GM23338 (cell line): ENCODE results near the gene MAP1LC3B. TPM values are rescaled to one million over a fixed set of nuclear protein-coding genes. Genes with fewer than 3 reads are reported as not detected.

ENCODE experiments used
- ATAC-seq: fragments of 200-7000 bp; cut with Tn5 transposase; 3 replicates; pipeline ENCODE4 v1.9.1; 2020
- DNase-seq: peaks from one replicate; pipeline ENCODE4 v3.0.0-alpha.2; 2015; ENCODE audit warnings: low spot score
- H2AFZ ChIP-seq: fragments of 200-600 bp; sonication (generic); 2 replicates; pipeline ENCODE4 v1.8.0; 2016; ENCODE audit warnings: antibody characterized with exemption, mild to moderate bottlenecking, moderate library complexity
- H3F3A ChIP-seq: fragments of 200-600 bp; sonication (generic); replicated peaks from 2 replicates; pipeline ENCODE4 v1.8.0; 2017; ENCODE audit warnings: antibody characterized with exemption, mixed run types, low read depth
- H3K27ac ChIP-seq: fragments of 200-600 bp; sonication (generic); 2 replicates; pipeline ENCODE4 v1.6.1; 2016; ENCODE audit warnings: low read depth
- H3K27me3 ChIP-seq: fragments of 200-600 bp; sonication (generic); 2 replicates; pipeline ENCODE4 v1.8.0; 2016; ENCODE audit warnings: mild to moderate bottlenecking, mixed run types, moderate library complexity; ENCODE audit not compliant: insufficient read depth
- H3K36me3 ChIP-seq: fragments of 200-600 bp; sonication (generic); 2 replicates; pipeline ENCODE4 v1.8.0; 2016; ENCODE audit warnings: mild to moderate bottlenecking; ENCODE audit not compliant: insufficient read depth
- H3K4me1 ChIP-seq: fragments of 200-600 bp; sonication (generic); 2 replicates; pipeline ENCODE4 v1.8.0; 2016; ENCODE audit warnings: mild to moderate bottlenecking, moderate library complexity; ENCODE audit not compliant: insufficient read depth
- H3K4me2 ChIP-seq: fragments of 200-600 bp; sonication (generic); 2 replicates; pipeline ENCODE4 v1.7.1; 2017; ENCODE audit warnings: mixed run types
- H3K4me3 ChIP-seq: fragments of 200-600 bp; sonication (generic); 2 replicates; pipeline ENCODE4 v1.6.1; 2016; ENCODE audit warnings: mixed run types
- H3K79me2 ChIP-seq: fragments of 200-600 bp; sonication (generic); replicated peaks from 2 replicates; pipeline ENCODE4 v1.8.0; 2017; ENCODE audit warnings: mild to moderate bottlenecking; ENCODE audit not compliant: insufficient read depth
- H3K9me2 ChIP-seq: fragments of 200-600 bp; sonication (generic); 2 replicates; pipeline ENCODE4 v1.8.0; 2017; ENCODE audit not compliant: insufficient read depth
- H4K20me1 ChIP-seq: fragments of 200-600 bp; sonication (generic); replicated peaks from 2 replicates; pipeline ENCODE4 v1.8.0; 2017; ENCODE audit warnings: mild to moderate bottlenecking; ENCODE audit not compliant: insufficient read depth
- H3K27ac Mint-ChIP-seq: 2 replicates; pipeline ENCODE4 v1.8.0; 2020; ENCODE audit warnings: inconsistent platforms, mild to moderate bottlenecking, moderate library complexity, mixed read lengths
- H3K27me3 Mint-ChIP-seq: 3 replicates; pipeline ENCODE4 v1.8.0; 2022; ENCODE audit warnings: low read depth, mild to moderate bottlenecking, moderate library complexity, mixed read lengths, inconsistent platforms; ENCODE audit not compliant: insufficient read depth, poor library complexity
- H3K36me3 Mint-ChIP-seq: 3 replicates; pipeline ENCODE4 v1.8.0; 2021; ENCODE audit warnings: low read depth, mild to moderate bottlenecking, inconsistent platforms, moderate library complexity, mixed read lengths
- H3K4me1 Mint-ChIP-seq: 3 replicates; pipeline ENCODE4 v1.8.0; 2020; ENCODE audit warnings: mild to moderate bottlenecking, inconsistent platforms, mixed read lengths
- H3K4me3 Mint-ChIP-seq: 3 replicates; pipeline ENCODE4 v1.8.0; 2021; ENCODE audit warnings: moderate library complexity, mild to moderate bottlenecking, inconsistent platforms, mixed read lengths
- H3K9me3 Mint-ChIP-seq: 3 replicates; pipeline ENCODE4 v1.8.0; 2020; ENCODE audit warnings: moderate library complexity, mild to moderate bottlenecking, inconsistent platforms, mixed read lengths
- CREB1 ChIP-seq: fragments of 250-450 bp; sonication (Bioruptor Pico); IDR thresholded peaks from 2 replicates; pipeline ENCODE4 v1.5.0; 2020; ENCODE audit warnings: low read depth, mild to moderate bottlenecking, moderate library complexity
- CTCF ChIP-seq, 2 experiments: fragments of 200-600 bp in 1 of 2; sonication (generic) in 1 of 2; conservative IDR thresholded peaks; 2 replicates each; pipeline versions ENCODE4 v1.5.1 to v1.6.1; 2016 to 2017; ENCODE audit warnings: antibody characterized with exemption in 2 of 2, low read depth in 2 of 2, mild to moderate bottlenecking in 2 of 2, moderate library complexity in 1 of 2
- ETS1 ChIP-seq: IDR thresholded peaks from 2 replicates; pipeline ENCODE4 v1.6.1; 2016; ENCODE audit warnings: antibody characterized with exemption
- EZH2 ChIP-seq: fragments of 200-600 bp; sonication (generic); IDR thresholded peaks from one replicate; pipeline ENCODE4 v1.8.0; 2017; ENCODE audit warnings: antibody characterized with exemption, mild to moderate bottlenecking, low read depth; ENCODE audit not compliant: unreplicated experiment
- JUNB ChIP-seq: IDR thresholded peaks from one replicate; pipeline ENCODE4 v1.6.1; 2016; ENCODE audit warnings: antibody characterized with exemption; ENCODE audit not compliant: unreplicated experiment
- POLR2AphosphoS5 ChIP-seq: IDR thresholded peaks from 2 replicates; pipeline ENCODE4 v1.6.1; 2016; ENCODE audit warnings: antibody characterized with exemption, low read depth
- REST ChIP-seq: IDR thresholded peaks from one replicate; pipeline ENCODE4 v1.6.1; 2018; ENCODE audit warnings: antibody characterized with exemption; ENCODE audit not compliant: unreplicated experiment
- STAT1 ChIP-seq: IDR thresholded peaks from one replicate; pipeline ENCODE4 v1.6.1; 2016; ENCODE audit warnings: antibody characterized with exemption; ENCODE audit not compliant: unreplicated experiment
- ZNF114 ChIP-seq: fragments of 250-450 bp; sonication (Bioruptor Pico); IDR thresholded peaks from 2 replicates; pipeline ENCODE4 v1.5.0; 2020; ENCODE audit warnings: mild to moderate bottlenecking, moderate library complexity
- ZNF331 ChIP-seq: fragments of 250-450 bp; sonication (Bioruptor Pico); IDR thresholded peaks from 2 replicates; pipeline ENCODE4 v1.5.0; 2020; ENCODE audit warnings: low read depth, mild to moderate bottlenecking, moderate library complexity
- ZNF462 ChIP-seq: fragments of 250-450 bp; sonication (Bioruptor Pico); IDR thresholded peaks from 2 replicates; pipeline ENCODE4 v1.5.0; 2020; ENCODE audit warnings: mild to moderate bottlenecking, moderate library complexity
- polyA plus RNA-seq: library from polyadenylated mRNA; unstranded; fragments of >200 nt; fragmentation: Nextera tagmentation; extraction: Ambion mirVana; gene quantifications from 2 replicates; pipeline ENCODE4 v1.2.1, GENCODE V29; 2016
- total RNA-seq: library from RNA; depleted of rRNA; stranded (reverse); fragments of >200 nt; shearing (Covaris generic); gene quantifications from 2 replicates; pipeline ENCODE4 v1.2.3, GENCODE V29; 2014

The MAP1LC3B gene
- total and polyA plus RNA-seq, 2 experiments from 2014 or later, result 35.9 to 80.2 TPM

- no peak overlapping the region for H3K4me2 ChIP-seq
- H3F3A ChIP-seq, result no peaks in the 10 kb centered on the region
- 0 out of 2 replicates have a peak overlapping the region, but pooled peaks have one; percentile 45 for H3K27ac ChIP-seq
- H3K9me2 ChIP-seq, result no peaks in the 10 kb centered on the region
- peaks cover 4% of the 10 kb centered on the region for H3K27me3 Mint-ChIP-seq
- DNase-seq (no peak), ATAC-seq (no peak)
- H3K27ac Mint-ChIP-seq, result 0 out of 2 replicates have a peak overlapping the region, but pooled peaks have one; percentile 67
- peaks cover 20% of the 10 kb centered on the region for H3K79me2 ChIP-seq
- peaks cover 8% of the 10 kb centered on the region; the same call in 2 of the 3 replicates for H3K36me3 Mint-ChIP-seq
- H3K4me1 ChIP-seq, result no peaks in the 10 kb centered on the region; the same call in 1 of the 2 replicates
- H4K20me1 ChIP-seq, result peaks cover 2% of the 10 kb centered on the region; the same call in 1 of the 2 replicates
- TF ChIP-seq CREB1 (no peak), POLR2AphosphoS5 (no peak), CTCF (conservative IDR thresholded peaks at IDR 0.05; ENCODE audit: low read depth in 2 of 2) (no peak), ZNF331 (CRISPR knock-in tag) (no peak), REST (no peak), STAT1 (no peak), ZNF114 (CRISPR knock-in tag) (no peak), EZH2 (no peak), ETS1 (no peak), ZNF462 (no peak), JUNB (no peak)
- no peak overlapping the region for H3K4me3 Mint-ChIP-seq
- H3K36me3 ChIP-seq, result no peaks in the 10 kb centered on the region
- H3K4me3 ChIP-seq, result no peak overlapping the region
- H2AFZ ChIP-seq, result no peak overlapping the region
- H3K9me3 Mint-ChIP-seq, result no peaks in the 10 kb centered on the region
- no peaks in the 10 kb centered on the region for H3K27me3 ChIP-seq
- H3K4me1 Mint-ChIP-seq, result peaks cover 8% of the 10 kb centered on the region
These were observed 40.3 kb downstream of the MAP1LC3B start for GRCh38 chr16:87432330-87432915.
